ENCODE results near the gene ABCA4.

ABCA4 gene

DNA sequence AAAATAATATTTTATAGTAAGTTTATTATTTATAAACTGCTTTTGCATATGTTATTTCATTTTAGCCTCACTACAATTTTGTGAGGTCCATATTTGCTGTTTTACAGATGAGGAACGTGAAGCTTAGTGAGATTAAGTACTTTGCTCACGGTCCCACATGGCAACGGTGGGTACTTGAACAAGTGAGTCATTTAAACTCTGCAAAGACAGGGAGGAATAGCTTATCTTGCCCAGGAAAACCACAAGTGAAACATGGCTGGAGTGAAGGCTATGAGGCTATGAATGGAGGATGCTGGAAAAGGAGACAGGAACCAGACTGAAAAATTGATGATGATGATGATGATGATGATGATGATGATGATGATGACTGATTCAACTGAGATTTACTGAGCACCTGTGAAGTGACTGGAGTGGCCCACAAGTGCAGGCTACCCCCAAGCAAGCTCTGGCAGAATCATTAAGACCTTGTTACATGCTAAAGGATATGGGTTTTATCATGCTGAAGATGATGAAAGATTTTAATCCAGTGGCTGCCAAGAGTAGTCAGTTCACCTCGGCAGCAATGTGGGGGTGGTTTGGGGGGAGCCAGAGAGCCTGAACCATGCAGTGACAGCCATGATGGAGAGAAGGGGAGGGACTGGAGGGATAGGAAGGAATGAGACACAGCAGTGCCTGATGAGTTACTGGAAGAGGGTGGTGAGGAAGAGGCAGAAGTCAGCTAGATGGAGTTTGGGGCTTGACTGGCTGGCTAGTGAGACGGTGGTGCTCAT lies 1.4 kb upstream of the ABCA4 start:
- DNase-seq (ENCODE audit: low read depth), result no peak

DNA sequence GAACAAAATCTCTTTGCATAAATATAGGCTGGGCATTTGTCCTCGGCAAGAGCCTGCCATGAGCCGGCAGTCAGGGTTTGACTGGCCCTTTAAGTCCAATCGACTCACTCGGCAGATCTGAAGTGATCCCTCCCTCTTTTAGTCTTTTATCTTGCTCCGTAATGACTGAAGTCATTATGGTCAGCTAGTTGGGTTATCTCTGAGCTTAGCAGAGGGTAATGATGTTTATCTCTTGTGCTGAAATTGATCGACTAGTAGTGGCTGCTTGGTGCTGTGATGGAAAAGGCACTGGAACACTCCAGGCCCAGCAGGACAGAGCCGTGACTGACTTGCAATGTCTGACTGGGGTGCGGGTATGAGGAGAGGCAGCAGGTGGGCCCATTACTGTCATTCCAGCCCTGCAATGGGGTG lies 468 bp upstream of the ABCA4 start:
- no peak for DNase-seq (ENCODE audit: low read depth)

DNA sequence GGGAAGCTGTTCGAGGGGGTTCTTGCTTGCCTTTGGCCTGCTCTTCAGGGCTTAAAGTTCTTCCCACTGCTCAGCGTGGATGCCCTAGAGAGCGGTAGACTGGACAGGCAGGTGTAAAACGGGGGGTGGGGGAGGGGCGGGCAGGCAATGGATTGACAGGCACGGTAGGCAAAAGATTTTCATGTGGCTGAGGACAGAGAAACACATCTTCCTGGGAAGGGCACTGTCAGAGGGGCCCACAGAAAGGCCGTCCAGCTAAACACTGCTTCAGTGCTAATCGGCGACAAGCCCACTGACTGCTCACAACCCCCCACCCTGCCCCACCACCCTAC lies 412 bp downstream of the ABCA4 start:
- DNase-seq (ENCODE audit: low read depth), result no peak

DNA sequence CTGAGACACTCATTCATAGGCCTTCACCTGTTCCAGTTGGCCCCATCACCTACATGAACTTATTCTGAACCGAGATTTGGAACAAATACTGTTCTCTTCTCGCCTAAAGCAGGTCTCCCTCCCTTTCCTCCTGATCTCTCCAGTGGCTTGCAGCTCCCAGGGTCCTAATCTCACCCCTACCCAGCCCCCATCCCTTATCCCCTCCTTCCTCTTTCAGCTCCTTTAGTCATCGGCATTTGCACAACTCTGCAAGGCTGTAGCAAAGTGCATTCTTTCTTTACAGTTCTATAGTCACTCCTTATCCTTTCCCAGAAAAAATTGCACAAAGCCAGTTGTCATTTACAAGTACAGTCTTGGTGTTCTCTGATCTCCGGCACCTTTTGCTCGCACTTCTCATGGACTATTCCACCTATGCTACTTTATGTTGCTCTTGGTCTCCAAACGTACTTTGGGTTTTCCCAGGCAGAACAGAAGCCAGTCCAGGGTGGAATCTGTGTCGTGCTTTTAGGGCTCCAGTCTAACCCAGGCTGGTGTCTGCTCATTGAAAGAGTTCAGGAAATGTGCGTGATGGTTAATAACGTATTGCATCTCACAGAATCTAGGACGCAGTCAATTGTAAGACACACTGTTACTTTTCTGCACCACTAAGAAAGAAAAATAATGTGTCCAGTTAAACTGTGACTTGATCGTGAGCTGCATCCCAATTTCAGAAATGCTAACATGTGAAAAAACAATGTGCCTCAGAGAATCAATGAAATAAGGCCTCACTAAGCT lies 965 bp downstream of the ABCA4 start:
- no peak for DNase-seq (ENCODE audit: low read depth)

DNA sequence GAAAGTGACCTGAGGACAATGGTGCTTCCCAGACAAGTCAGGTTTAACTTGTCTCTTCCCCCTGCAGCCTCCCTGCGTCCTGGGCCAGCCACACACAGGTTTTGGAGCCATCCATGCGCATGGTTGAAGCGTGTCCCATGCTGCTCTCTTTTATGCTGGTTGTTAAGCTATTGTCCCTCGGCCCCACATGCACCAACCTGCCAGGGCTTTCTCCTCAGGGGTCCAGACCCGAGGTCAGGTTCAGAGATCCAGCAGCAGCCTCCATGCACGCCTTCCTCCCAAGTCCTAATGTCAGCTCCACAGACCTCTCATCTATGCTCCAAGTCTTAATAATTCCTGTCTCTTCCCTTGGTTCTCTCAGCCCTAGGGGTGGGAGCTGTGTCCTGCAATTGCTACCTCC lies 1.6 kb downstream of the ABCA4 start:
- DNase-seq (ENCODE audit: low read depth), result no peak

DNA sequence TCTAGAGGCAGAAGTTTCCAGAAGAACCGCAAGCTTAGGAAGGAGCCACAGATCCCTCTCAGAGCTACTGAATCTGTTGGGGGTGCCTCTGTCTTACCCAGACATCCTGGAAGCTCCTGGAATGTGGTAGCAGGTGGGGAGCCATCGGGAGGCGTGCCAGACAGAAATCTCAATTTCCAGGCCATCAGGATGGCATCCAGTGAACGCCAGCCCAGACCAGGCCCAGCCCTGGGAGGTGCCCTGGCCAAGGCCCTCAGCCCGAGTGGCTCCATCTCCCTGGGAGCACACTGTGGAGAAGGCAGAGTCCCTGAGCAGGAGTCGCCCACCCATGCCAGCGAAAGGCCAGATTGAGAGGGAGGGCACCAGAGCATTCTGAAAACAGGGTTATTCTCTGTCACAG lies 2.5 kb downstream of the ABCA4 start:
- DNase-seq (ENCODE audit: low read depth), result no peak

DNA sequence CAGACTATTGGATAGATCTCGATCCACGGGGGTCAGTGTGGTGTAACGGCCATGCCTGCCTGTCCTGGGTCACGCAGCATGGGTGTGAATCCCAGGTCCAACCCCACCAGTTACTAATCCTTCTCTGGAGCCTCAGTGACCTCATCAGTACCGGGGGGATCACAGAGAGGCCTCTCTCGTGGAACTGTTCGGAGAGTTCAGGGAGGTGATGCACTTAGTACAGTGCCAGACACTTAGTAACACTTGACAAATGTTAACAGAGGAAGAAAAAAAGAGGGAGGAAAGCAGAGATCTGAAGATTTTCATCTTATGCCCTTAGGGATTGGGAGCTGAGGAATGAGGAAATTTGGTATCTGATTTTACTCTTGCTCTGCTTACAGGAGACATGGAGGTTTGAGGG lies 2.9 kb downstream of the ABCA4 start:
- DNase-seq (ENCODE audit: low read depth), result no peak

DNA sequence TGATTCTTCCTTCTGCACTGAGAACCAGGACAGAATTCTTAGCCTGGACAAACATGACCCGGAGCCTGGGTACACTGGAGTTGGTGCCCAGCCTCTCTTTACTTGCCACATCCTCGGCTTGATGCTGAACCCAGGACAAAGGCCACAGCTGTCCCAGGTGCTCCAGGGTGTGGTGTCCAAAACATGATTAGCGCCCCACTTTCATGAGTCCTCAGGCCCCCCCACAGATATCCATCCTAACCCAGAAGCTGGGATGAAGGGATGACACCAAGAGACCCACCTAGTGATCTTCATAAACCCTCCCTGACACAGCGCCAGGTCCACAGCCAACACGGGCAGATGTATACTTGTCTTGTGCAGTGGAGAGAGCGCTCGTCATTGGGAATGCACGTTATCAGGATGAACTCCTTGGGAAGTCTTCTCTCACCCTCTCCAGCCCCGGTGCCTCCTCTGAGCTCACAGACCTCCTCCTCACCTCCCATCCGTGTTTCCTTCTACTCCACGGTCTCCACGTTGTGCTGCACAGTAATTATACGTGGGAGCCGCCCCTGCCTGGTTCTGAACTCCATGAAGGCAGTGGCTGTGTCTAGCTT lies 3.6 kb downstream of the ABCA4 start:
- no peak for DNase-seq (ENCODE audit: low read depth)

DNA sequence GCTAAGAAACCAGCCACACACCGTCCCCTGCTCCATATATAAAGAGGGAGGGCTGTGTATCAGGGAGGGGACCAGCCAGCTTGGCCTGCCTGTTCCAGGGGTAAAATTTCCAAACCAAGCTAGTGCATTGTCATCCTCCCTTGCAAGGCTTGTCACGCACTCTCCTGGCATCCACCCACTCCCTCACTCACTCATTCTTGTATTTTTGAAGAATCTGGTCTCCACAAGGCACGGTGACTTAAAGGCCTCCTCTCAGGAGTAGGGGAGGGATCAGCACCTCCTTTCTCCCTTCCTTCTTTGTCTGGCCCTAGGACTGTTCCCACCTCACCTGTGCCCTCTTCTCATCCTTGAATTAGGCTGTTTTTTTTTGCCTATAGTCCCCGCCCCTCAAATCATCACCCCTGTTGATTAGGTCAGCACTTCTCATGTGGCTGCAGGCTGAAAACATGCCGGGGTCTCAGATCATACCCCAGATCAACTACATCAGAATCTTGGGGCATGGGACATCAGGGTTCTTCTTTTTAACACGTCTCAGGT lies 5.0 kb downstream of the ABCA4 start:
- no peak for DNase-seq (ENCODE audit: low read depth)

DNA sequence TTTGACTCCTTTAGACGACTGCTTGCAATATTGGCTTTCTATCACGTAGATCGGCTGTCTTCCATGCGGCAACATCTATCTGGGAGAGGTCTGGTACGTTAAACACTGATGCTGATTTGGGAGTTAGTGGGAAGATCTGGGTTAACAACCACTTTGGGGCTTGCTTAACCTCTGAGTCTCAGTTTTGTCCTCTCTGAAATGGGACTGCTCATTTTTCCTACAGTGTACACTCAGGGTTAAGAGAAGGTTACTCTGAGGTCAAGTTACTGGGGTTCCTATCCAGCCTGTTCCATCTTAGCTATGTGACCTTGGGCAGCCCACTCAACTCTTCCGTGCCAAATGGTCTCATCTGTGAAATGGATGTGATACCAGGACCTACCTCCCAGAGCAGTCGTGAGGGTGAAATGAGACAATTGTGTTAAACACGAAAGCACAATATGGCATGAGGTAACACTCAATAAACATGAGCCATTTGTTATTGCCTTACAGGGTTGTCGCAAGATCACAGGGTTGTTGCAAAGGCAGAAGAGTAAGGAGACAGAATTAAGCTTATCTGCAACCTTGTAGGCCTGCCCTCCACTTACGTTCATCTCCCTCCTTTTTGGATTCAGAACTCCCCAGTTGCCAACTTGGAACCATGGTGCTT lies 5.6 kb downstream of the ABCA4 start:
- no peak for DNase-seq (ENCODE audit: low read depth)

DNA sequence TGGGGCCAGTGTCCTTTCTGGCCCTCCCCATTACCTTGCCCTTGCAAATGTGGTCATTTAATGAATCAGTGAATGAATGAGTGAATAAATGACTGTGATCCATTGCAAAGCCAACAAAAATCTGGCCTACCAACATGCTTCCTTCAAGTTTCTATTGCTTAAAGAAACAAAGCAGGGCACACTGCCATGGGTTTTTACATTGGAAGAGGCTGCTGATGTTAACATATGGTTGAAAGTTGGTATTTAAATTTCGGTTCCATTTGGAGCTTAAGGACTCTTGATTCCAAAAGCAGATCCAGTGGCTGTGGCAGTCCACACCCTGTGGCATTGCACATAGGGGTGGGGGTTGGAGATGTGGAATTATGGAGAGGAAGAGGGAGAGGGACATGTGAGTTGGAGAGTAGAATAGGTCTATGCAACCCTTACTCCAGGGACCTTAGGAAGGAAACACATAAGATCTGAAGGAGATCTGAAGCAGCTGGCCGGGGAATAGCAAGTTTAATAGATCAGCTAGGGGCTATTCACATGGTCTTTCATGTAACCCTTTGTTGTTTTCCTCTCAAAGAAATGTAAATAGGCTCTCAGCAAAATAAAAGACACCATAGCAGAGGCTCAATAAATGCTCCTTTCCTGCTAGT lies 7.2 kb downstream of the ABCA4 start:
- no peak for DNase-seq (ENCODE audit: low read depth)

DNA sequence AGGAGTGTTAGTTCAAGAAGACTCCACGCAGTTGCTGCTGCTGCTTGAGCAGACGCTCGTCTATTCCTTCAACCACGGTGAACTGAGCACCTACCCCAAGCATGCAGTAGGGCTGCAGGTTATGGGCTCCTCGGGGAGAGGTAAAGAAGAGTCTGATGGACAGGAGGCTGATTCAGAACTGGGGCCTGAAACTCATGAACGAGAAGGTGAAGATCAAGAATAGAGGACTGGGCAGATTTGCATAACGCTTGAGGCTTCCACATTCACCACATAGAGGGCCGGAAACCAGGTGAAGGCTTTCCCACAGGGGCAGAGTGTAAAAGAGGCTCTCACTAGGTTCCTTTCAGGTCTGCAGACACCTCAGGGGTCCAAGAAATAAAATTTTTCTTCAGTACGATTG lies 9.1 kb downstream of the ABCA4 start:
- DNase-seq (ENCODE audit: low read depth), result no peak

DNA sequence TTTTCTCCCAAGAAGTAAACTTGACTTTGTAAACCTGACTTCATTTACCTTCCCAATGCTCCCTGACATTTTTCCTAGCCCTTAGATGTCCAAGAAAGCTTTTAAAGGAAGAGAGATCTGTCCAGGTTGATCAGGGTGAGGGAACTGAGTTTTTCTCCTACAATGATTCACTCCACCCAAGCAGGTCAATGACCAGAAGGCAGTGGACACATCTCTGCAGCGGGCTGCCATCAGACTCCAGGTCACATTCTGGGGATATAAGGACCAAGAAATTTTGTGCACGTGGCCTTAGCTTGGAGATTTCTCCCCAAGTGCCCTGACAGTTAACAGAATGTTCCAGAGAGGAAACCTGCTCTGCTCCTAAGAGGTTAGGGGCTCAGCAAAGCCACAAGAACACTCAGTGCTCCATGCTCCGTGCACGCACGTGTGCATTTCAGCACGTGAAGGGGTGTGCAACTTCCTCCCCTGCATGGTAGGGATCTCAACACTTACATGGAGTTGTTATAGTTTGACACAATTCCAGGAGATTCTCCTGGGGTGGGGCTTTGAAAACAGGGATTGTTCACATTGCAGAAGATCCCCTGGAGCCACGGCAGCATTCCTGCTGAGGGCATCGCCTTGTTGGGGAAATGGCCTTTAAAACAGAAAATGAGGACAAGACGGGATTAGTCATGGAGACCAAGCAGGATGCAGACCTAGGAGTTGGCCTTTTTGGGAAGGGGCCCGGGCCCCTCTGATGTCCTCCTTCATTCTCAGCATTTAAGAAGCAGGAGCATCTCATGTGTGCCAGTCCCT lies 9.8 kb downstream of the ABCA4 start:
- DNase-seq (ENCODE audit: low read depth), result no peak

DNA sequence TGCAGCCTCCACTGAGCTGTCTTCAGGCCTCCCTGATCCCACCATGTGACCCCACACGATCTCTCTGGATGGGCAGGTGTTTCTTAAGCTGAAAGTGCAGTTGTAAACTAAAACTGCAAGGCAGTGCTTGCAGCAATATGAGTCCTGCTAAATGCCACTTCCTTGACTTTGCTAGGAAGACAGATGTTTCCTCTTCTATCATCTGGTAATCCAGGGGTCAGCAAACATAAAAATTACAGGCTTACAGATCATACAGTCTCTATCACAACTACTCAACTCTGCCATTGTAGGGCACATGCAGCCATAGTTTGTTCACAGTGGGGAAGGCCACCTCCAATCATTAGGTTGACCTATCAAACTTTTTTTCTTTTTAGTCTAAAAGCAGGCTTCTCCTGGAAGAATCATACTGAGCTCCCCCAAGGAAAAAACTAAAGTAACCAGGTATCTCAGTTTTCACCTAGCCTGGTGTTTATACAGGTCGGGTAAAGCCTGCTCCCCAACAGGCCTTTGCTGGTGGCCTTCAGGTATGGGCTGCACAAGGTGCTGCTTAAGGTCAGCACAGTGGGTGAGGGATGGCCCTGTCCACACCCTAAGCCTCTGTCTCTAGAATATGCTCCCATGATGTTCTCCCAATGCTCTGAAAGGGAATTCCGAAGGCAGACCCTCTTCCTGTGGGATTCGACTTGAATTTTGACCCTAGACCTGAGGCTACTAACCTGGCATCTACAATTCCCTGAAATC lies 10.8 kb downstream of the ABCA4 start:
- no peak for DNase-seq (ENCODE audit: low read depth)

DNA sequence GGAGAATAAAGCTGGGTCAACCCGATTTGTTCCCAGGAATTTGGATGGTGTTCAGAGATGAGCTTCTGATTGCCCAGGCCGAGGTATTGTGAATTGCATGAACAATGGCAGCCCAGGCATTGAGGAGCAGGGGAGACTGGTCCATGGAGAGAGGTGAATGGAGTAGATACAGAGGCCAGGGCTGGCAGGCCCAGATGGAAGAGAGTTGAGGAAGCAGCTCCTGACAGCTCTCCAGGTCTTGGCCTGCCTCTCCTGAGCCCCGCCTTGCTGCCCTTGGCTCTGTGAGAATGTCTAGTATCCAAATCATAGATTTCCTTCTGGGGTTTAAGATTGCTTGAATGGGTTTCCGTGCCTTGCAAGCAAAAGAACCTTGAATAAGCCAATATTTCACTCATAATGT lies 11.5 kb downstream of the ABCA4 start:
- no peak for DNase-seq (ENCODE audit: low read depth)

DNA sequence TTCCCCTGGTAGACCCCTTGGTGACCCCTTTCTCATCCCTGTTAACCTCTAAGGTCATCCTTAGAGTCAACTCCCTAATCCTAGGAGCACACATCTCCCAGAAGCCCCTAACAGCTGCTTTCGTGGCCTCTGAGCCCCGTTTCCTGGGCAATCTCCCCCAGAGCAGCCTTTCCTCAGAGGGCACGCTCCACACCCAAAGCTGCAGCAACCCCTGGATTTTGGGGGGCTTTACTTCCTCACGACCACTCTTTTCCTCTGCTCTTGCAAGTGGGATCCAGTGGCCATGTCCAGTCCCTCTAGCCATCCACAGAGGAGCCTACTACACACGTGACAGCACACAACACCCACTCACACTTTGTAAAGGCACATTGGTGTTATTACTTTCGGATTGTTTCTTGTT lies 13.8 kb downstream of the ABCA4 start:
- no peak for DNase-seq (ENCODE audit: low read depth)

DNA sequence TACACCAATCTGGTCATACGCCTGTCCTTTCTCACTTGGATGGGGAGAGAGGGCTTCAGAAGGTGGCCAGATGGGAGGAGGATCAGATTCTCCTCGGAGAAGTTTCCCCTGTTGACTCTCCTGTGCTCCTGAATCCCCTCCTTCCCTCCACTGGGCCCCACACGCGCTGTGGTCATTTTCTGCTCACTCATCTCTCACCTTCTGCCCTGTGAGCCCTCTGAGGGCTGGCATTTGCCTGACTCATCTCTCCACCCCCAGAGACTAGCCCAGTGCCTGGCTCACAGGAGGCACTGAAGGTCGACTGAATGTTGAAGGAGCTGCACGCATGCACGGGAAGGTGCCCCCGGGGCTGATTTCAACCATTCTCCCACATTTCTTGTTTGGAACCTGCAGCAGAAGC lies 14.2 kb downstream of the ABCA4 start:
- DNase-seq (ENCODE audit: low read depth), result no peak

DNA sequence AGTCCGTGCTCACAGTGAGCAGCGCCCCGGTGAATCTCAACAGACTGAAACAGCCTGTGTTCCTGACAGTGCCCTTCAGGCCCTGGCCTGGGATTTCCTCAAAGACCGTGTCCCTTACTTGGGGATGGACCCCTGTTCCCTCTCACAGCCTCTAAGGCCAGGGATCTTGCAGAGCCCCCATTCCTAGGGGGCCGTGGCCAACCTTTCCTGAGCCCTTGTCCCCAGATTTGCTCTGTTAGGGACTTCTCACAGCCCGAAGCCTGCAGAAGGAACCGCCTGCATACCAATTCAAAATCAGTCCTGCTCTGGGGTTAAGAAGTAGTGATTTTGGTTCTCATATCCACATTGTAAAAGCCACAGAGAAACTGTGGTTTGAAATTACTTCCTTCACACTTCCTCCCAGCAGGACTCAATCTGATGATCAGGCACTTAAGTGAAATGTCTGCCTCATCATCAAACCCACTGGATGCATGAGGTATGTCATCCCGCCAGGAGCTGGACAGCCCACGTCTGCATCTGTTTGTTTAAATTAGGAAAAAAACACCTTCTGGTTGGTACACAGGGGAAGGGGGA lies 14.9 kb downstream of the ABCA4 start:
- DNase-seq (ENCODE audit: low read depth), result no peak

DNA sequence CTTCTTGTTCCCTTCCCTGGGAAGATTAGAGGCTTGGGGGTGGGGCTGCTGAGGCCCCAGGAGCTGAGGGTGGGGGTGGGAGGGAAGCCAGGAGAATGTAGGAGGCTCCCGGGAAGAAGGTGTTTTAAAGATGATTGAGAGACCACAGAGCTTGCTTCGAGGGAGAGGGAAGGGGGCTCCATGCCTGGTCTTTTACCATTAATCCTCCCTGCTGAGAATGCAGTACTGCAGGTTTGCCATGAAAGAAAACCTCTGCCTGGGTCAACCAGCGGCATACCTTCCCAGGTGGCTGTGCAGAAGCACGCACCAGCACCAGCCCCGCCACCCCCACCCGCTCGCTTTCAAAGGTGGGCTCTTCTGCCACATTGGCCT lies 15.4 kb downstream of the ABCA4 start:
- DNase-seq (ENCODE audit: low read depth), result no peak
